PC-9 (cell line): ENCODE results near the gene TNS1.

ENCODE experiments used
- EZH2 ChIP-seq: fragments of 200-600 bp; sonication (generic); IDR thresholded peaks from 2 replicates; pipeline ENCODE4 v1.8.0; 2017; ENCODE audit warnings: antibody characterized with exemption, low read depth
- TF ChIP-seq, protein P1 (sequence below): fragments of 200-600 bp; sonication (generic); conservative IDR thresholded peaks from 2 replicates; pipeline ENCODE4 v1.6.1; 2017; ENCODE audit warnings: mixed run types, antibody characterized with exemption, mild to moderate bottlenecking, moderate library complexity

GRCh38 chr2:218016810-218017209 is 14.0 kb upstream of the TNS1 start:
- TF ChIP-seq, protein P1, sequence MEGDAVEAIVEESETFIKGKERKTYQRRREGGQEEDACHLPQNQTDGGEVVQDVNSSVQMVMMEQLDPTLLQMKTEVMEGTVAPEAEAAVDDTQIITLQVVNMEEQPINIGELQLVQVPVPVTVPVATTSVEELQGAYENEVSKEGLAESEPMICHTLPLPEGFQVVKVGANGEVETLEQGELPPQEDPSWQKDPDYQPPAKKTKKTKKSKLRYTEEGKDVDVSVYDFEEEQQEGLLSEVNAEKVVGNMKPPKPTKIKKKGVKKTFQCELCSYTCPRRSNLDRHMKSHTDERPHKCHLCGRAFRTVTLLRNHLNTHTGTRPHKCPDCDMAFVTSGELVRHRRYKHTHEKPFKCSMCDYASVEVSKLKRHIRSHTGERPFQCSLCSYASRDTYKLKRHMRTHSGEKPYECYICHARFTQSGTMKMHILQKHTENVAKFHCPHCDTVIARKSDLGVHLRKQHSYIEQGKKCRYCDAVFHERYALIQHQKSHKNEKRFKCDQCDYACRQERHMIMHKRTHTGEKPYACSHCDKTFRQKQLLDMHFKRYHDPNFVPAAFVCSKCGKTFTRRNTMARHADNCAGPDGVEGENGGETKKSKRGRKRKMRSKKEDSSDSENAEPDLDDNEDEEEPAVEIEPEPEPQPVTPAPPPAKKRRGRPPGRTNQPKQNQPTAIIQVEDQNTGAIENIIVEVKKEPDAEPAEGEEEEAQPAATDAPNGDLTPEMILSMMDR, result no peak
- no peak for TF ChIP-seq EZH2
